ENCODE measurements around the gene TANC2. TPM values are rescaled to one million over a fixed set of nuclear protein-coding genes. Genes with fewer than 3 reads are reported as not detected.
"Not testable (repeated sequence)": the region's sequence is repeated elsewhere in the genome, so short reads cannot be mapped to it uniquely, and the experiment has no call there.

TANC2 gene
- total RNA-seq, 1 donor from 2014 or later, result 41.5 TPM

GRCh38 chr17:62964506-62964905 is 1.5 kb upstream of the TANC2 start:
- DNase-seq (ENCODE audit: low read depth in 2 of 2), result no peak

- DNase-seq (ENCODE audit: low read depth in 2 of 2), result no peak
Measured at GRCh38 chr17:62965174-62965685, 805 bp upstream of the TANC2 start.

- DNase-seq (ENCODE audit: low read depth in 2 of 2), result peak; percentile 15 to 25
Measured at GRCh38 chr17:62966426-62967204, 580 bp downstream of the TANC2 start.

- no peak for DNase-seq (ENCODE audit: low read depth in 2 of 2)
Measured at GRCh38 chr17:62967205-62967529, 1.1 kb downstream of the TANC2 start.

GRCh38 chr17:62968445-62968923 is 2.4 kb downstream of the TANC2 start:
- DNase-seq (ENCODE audit: low read depth in 2 of 2), result peak; percentile 86 to 92

GRCh38 chr17:62970610-62971009 is 4.6 kb downstream of the TANC2 start:
- DNase-seq (ENCODE audit: low read depth in 2 of 2), result no peak

GRCh38 chr17:62971853-62972252 is 5.8 kb downstream of the TANC2 start:
- DNase-seq (ENCODE audit: low read depth in 2 of 2), result no peak

- no peak for DNase-seq (ENCODE audit: low read depth in 2 of 2)
Measured at GRCh38 chr17:62974788-62975187, 8.8 kb downstream of the TANC2 start.

GRCh38 chr17:62975206-62975605 is 9.2 kb downstream of the TANC2 start:
- no peak for DNase-seq (ENCODE audit: low read depth in 2 of 2)

- not testable (repeated sequence) for DNase-seq (ENCODE audit: low read depth in 2 of 2)
Measured at GRCh38 chr17:62976643-62977231, 10.7 kb downstream of the TANC2 start.

GRCh38 chr17:62980842-62981241 is 14.8 kb downstream of the TANC2 start:
- DNase-seq (ENCODE audit: low read depth in 2 of 2), result no peak

GRCh38 chr17:62981933-62982332 is 15.9 kb downstream of the TANC2 start:
- DNase-seq (ENCODE audit: low read depth in 2 of 2), result peak; percentile 41 to 66

- no peak for DNase-seq (ENCODE audit: low read depth in 2 of 2)
Measured at GRCh38 chr17:62984801-62985200, 18.8 kb downstream of the TANC2 start.

GRCh38 chr17:62986549-62986948 is 20.5 kb downstream of the TANC2 start:
- no peak for DNase-seq (ENCODE audit: low read depth in 2 of 2)

- DNase-seq (ENCODE audit: low read depth in 2 of 2), result no peak
Measured at GRCh38 chr17:62987136-62987535, 21.1 kb downstream of the TANC2 start.

GRCh38 chr17:62989501-62989900 is 23.5 kb downstream of the TANC2 start:
- DNase-seq (ENCODE audit: low read depth in 2 of 2), result no peak

GRCh38 chr17:62994931-62995330 is 28.9 kb downstream of the TANC2 start:
- DNase-seq (ENCODE audit: low read depth in 2 of 2), result no peak

- peak; percentile 23 to 48 for DNase-seq (ENCODE audit: low read depth in 2 of 2)
Measured at GRCh38 chr17:62995377-62995885, 29.4 kb downstream of the TANC2 start.

GRCh38 chr17:62996221-62996620 is 30.2 kb downstream of the TANC2 start:
- no peak for DNase-seq (ENCODE audit: low read depth in 2 of 2)

GRCh38 chr17:62998166-62998565 is 32.1 kb downstream of the TANC2 start:
- no peak for DNase-seq (ENCODE audit: low read depth in 2 of 2)

GRCh38 chr17:62998665-62999393 is 32.8 kb downstream of the TANC2 start:
- no peak for DNase-seq (ENCODE audit: low read depth in 2 of 2)

GRCh38 chr17:62999736-63000135 is 33.7 kb downstream of the TANC2 start:
- no peak for DNase-seq (ENCODE audit: low read depth in 2 of 2)

Data from dermis microvascular lymphatic vessel endothelial cell (primary cell).